ENCODE data around the gene UHRF1. TPM values are rescaled to one million over a fixed set of nuclear protein-coding genes. Genes with fewer than 3 reads are reported as not detected.
"Not testable (repeated sequence)": the region's sequence is repeated elsewhere in the genome, so short reads cannot be mapped to it uniquely, and the experiment has no call there.

The UHRF1 gene
- total RNA-seq, 1 experiment from 2014 or later: 13.4 TPM

DNA sequence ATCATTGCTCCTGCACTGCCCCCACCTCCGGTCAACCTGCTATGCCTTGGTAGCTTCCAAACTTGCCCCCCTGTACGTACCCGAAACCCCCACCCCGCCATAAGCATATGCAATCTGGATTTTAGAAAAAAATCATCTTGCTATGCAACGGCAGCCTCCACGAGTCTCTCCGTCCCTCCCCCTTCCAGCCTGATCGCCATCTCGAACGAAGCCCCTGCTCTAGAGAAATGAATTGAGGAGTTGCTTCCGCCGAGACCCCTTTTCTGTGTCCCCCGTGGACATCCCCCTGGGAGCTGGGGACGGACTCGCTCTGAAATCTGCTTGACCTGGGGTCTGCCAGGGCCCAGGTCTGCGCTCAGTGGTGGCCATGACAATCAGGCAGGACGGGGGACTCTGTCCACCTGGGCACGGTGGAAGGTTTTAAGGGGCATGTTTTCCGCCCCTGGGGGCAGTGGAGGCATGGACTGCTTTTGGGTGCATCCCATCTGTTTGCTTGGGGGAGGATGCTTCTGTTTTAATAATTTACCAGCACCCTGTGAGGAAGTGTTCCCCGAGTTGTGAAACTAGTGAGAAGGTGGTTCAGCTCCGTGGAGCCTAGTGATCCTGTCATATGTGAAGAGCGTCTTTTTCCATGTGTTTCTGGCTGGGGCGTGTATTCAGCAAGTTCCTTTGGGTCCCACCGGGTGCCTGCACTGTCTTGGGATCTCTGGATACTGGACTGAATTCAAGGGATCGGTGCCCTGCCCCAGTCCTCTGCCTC is 60.7 kb downstream of the UHRF1 start:
- no peak for DNase-seq (ENCODE audit: extremely low read depth, low read depth)

DNA sequence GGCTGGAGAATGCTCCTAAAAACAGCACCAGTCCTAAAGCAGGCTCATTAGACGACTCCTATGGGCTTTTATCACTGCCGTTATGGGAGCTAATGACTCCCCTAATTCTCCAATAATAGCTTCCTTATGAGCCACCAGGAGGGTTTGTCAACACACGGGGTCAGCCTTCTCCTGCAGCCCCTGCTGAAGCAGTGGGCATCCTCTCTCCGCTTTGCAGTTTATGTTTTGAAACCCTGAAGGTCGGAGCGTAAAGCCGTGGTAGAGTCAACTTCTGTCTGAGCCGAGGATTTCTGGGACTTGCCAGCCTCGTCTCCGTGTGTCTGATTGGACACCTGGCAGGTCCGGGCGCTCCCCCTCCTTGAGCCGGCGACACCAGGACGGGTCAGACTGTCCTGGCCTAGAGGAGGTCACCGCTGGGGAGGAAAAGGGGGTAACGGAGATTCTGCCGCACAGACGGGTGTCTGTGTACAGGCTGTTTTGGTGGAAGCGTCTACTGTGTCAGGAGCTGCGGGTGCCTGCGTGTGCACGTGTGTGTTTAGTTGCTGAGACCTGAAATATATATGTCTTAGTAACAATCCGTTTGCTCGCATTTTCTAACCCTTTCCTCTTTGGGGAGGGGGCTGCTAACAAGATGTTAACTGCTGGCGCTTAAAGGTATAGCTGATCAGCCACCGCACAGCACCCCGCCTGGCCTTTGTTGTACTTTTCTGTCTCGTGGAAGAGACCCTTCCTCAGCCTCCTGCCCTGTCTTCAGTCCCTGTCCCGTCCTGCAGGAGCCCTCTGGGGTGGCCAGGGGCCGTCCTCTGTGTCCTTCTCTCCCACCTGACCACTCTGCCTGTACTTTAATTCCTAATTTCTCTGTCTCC is 61.5 kb downstream of the UHRF1 start:
- no peak for DNase-seq (ENCODE audit: extremely low read depth, low read depth)

DNA sequence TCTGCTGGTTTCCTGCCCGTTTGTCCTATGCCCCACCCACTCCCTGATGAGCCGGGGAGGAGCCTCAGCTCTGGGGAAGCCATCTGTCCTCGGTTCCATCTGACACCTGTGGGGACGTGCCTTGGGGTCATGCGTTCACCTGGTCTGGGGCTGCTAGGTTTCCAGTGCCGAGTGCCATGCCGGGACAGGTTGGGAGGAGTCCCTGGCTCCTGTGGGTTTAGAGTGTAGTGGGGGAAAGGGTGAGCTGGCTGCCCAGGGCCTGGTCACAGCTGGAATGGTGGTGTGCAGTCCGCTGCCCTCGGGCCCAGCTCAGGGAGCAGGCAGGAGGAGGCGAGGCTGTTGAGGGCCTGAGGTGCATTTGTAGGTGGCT is 62.1 kb downstream of the UHRF1 start:
- DNase-seq (ENCODE audit: extremely low read depth, low read depth): no peak

DNA sequence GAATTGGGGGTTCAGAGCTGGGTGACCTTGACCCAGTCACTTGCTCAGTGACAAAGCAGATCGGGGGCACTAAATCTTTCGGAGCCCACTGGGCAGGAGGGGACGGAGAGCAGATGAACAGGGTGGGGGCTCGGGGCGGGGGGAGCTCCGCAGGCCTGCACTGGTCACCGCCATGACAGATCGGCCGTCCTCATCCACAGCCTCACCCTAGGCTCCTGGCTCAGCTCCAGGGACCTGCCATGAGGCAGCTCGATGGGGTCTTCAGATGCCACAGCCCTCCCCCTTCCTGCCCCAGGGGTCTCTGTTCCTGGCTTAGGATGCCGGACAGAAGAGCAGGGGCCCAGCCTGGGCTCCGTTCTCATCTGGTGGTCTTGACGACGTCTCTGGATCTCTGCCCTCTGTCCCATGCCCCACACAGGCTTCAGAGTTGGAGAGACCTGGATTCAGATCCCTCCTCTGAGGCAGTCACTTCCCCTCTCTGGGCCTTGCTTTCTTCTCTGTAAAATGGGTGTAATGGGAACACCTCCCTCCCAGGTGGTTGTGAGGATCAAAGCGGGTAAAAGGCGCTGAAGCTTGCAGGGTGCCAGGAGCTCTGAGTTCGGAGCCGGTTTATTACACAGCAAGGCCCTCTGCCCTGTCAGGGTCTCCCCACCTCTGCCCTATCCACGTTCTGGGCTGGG is 62.7 kb downstream of the UHRF1 start:
- DNase-seq (ENCODE audit: extremely low read depth, low read depth): no peak

DNA sequence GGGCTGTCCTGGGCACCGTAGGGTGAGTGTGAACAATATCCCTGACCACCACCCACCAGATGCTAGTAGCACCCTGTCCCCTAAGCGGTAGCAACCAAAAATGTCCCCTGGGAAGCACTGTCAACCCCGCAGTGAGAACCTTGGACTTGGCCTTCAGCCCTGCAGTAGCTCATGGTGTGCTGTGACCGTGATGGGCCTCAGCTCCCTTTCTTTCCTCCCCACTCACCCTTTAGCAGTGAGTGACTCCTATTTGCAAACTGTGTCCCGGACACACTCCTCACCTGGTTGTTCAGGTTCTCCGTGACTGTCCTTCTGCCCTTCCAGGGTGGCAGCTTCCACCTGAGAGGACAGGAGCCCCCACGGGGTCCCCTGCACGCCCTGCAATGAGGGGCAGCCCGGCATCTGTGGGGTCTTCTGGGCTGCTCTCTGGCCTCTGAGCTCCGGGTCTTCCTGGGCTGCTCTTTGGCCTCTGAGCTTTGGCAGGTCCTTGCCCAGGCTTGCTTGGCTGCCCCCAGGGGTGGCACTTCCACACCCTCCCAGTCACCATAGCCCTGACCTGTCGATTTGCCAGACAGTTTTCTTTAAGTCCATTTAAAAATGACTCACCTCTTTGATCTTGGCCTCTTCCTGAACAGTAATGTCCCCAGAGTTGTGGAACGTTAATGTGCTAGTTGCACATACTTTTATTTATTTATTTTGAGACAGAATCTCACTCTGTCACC is 63.4 kb downstream of the UHRF1 start:
- no peak for DNase-seq (ENCODE audit: extremely low read depth, low read depth)

DNA sequence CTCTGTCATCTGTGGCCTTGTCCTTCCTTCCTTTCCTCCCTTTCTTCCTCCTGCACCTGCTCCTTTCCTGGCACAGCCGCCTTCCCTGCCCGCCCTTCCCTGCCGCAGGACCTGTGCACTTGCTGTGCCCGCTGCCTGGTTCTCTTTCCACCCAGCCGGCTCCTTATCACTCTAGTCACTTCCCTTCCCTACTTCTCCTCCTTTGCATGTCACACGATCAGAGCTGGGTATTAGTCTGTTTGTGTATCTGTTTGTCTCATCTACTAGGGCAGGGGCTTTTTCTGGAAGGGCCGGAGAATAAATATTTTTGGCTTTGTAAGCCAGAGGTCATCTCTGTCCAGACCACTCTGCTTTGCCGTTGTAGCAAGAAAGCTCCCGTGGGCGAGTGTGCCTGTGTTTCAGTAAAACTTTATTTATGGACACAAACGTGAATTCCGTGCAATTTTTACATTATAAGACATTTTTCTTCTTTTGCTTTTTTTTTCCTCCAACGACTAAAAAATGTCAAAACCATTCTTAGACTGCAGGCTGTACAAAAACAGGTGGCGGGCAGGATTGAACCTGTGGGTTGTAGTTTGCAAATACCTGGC is 65.7 kb downstream of the UHRF1 start:
- DNase-seq (ENCODE audit: extremely low read depth, low read depth): no peak

DNA sequence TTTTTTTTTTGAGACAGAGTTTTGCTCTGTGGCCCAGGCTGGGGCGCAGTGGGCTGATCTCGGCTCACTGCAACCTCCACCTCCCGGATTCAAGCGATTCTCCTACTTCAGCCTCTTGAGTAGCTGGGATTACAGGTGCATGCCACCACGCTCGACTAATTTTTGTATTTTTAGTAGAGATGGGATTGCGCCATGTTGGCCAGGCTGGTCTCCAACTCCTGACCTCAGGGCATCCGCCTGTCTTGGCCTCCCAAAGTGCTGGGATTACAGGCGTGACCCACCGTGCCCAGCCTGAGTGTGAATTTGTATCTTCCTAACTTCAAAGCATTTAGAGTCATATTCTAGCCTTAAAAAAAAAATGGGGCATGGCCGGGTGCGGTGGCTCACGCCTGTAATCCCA is 66.3 kb downstream of the UHRF1 start:
- DNase-seq (ENCODE audit: extremely low read depth, low read depth): not testable (repeated sequence)

DNA sequence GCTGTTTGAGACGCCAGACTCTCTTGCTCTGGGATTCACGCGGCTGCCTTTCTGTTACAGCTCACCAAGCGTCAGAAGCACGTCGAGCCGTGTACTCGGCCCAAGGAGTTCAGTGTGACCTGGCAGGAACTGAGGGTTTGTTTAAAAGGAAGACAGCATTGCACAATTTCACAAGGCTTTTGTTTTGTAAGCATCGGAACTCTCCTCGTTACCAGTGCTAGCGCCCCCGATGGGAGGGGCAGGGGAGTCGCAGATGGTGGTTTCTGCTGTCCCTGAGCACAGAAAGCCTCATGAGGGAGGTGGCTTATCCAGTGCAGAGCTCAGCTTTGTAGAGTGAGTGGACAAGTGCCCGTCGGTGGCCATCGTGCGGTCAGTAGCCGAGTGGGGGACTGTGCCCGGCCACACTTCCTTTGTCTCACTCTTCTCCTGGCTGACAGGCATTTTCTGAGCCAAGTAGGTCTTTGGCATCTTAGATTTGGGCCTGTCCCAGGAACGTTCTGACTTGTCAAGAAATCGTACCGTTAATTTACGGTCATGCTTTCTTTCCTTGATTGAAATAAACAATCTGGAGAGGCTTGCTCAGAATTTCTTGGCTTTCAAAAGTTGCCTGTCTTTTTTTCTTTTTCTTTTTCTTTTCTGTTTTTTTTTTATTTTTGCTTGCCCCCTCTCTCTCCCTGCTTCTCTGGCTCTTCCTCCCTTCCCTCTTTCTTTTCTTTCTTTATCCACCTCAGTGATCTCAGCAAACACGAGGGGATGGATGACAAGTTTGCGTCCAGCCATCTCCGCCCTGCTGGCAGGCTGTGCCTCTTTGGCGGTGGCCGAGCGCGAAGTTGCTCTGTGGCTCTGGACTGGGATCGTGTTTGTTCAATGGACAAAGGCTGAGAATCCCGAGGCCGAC is 67.3 kb downstream of the UHRF1 start:
- DNase-seq (ENCODE audit: extremely low read depth, low read depth): peak; percentile 56

DNA sequence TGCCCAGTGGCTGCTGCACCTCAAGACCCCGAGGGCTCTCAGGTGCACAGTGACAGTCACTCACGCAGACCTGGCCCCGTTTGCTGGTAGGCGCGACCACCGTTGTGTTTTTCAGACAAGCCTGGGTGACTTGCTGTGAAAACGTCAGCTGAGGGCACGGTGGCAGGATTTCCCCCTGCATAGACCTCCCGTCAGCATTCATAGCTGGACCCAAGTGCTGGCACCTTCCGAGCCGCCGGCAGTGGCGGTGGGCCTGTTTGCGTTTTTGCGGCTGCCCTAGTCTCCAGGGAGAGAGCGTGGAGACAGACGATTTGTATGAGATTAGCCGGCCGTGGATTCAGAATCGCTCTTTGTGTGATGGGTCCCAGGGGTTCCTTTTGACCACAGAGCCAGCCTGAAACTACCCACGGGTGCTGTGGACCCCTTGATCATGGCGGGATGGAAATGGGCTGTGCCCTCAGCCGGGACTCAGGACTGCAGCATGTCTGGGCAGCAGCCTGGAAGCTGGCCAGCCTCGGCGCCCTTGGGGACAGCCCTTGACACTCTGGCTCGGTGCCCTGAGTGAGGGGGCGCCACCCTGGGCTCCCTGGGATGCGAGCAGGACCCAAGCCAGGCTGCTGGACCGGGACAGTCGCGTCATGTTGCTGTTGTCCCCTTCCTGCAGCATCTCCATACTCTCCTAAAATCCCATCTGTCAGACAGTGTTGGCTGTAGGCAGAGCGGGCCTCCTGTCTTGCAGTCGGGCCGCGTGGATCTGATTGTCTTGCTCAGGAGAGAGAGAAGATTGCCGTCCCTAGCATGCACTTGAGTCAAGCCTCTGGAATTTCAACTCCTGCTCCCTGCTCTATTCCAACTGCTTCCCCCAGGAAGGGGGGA is 68.2 kb downstream of the UHRF1 start:
- no peak for DNase-seq (ENCODE audit: extremely low read depth, low read depth)

DNA sequence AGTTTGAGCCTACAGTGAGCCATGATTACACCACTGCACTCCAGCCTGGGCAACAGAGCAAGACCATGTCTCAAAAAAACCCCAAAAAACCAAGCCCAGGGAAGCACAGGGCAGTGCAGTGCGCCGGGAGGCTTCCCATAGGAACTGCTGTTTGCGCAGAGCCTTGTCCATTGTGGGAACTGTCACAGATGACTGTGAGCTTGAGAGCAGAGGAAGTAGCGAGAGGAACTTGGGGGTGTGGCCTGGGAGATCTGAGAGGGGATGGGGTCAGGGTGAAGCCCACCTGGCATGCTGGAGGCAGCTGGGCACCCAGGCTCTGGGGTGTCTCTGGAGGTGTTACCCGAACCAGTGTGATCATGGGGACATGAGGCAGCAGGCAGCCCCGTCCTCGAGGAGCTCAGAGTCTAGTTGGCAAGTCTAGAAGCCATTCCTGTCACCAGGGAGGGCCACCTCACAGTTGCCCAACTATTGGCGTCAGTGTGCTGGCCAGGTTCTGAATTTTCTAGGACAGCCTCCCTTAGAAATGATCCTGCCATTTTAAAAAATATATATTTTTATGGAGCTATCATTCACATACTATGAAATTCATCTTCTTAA is 70.0 kb downstream of the UHRF1 start:
- no peak for DNase-seq (ENCODE audit: extremely low read depth, low read depth)

DNA sequence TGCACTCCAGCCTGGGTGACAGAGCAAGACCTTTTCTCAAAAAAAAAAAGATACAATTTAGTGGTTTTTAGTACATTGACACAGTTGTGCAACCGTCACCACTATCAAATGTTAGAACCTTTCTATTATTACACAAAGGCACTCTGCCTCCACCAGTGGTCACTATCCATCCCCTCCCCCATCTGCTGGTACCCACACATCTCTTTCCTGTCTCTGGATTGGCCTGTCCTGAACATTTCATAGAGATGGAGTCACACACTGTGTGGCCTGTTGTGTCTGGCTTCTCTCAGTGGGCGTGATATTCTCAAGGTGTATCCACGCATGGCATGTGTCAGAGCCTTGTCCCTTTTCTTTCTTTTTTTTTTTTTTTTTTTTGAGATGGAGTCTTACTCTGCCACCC is 70.8 kb downstream of the UHRF1 start:
- no peak for DNase-seq (ENCODE audit: extremely low read depth, low read depth)

DNA sequence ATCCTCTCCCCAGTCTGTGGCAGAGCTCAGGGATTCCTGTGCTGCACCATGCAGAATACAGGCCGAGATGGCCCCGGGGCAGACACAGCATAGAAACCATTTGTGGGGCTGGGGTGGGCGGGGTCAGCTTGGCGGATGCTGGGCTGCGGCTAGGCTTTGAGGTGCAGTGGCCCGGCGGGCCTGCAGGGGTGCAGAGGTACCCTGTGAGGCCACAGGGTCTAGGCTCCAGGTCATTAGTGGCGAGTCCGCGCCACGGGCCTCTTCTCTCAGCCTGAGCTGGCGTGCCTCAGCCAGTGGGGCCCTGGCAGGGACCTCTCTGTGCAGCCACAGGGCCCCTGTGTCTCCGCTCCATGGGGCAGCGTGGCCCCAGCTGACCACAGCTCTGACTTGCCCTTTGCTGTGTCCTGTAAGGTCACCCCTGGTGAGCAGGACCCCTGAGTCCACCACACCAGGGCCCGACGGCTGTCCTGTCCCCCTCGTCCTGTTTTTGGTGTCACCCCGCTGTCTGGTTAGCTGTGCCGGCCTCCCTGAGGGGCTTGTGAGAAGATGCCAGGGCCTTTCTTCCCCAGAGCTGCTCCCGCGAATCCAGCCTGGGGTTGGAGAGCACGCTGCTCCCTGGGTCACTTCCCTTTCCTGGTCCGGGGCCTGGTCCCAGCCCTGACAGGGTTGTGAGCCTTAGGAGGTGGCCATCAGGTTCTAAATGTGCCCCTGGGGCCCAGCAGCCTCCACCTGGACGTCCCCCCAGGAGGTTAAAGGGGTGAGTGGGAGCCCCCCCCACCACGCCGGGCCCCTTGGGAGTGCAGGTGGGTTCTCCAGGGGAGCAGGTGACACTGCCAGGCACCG is 71.8 kb downstream of the UHRF1 start:
- DNase-seq (ENCODE audit: extremely low read depth, low read depth): no peak

DNA sequence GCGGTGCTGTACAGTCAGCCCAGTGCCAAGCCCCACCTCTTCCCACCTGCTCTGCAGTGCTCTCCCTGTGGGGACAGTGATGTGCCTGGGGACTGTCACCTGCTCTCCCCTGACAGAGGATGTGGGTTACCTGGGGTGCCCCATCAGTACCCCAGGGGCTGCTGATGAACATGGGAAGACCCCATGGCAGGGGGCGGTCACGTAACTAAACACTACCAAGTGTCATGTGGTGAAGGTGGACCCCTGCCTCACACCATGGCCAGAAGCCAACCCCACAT is 72.3 kb downstream of the UHRF1 start:
- DNase-seq (ENCODE audit: extremely low read depth, low read depth): no peak

DNA sequence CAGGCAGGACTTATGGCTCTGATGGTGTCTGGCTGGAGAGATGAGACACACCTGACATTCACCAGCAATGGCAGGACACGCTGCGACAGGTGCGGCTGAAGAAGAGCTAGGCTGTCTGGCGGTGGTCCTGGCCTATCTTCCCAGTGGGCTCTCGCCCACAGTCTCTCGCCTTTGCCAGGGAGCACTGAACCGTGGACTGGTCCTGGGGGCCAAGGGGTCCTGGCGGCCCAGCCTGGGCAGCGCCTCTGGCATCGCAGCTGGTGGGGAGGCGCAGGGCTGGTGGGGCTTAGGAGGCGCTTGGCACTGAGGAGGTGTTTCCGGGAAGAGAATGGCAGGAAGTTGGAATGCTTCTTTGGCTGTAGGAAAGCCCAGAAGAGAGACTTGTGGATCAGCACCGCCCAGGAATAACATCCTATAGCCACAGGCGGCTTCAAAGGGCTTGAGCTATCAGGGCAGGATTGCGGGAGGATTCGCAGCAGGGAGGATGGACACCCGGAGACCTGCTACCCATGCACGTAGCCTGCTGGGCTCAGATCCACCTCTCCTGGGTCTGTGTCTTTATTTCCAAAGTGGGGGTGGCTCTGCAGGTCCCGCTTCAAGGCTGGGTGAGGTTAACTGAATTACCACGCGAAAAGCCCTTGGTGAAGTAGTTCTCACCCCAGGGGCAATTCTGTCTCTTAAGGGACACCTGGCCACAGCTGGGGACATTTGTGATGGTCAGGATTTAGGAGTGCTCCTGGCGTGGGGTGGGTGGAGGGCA is 74.2 kb downstream of the UHRF1 start:
- no peak for DNase-seq (ENCODE audit: extremely low read depth, low read depth)

DNA sequence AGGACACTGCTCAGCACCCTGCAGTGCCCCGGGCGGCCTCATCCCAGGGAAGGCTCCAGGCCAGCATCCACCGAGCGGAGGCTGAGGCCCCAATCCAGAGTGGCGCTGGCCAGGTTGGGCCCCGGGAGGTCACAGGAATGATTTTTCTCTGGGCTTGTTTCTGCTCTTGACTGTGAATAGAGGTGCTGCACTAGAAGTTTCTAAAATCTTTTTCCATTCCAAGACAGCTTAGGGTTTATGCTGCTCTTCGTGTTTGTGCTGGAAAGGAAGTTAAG is 74.7 kb downstream of the UHRF1 start:
- DNase-seq (ENCODE audit: extremely low read depth, low read depth): no peak

DNA sequence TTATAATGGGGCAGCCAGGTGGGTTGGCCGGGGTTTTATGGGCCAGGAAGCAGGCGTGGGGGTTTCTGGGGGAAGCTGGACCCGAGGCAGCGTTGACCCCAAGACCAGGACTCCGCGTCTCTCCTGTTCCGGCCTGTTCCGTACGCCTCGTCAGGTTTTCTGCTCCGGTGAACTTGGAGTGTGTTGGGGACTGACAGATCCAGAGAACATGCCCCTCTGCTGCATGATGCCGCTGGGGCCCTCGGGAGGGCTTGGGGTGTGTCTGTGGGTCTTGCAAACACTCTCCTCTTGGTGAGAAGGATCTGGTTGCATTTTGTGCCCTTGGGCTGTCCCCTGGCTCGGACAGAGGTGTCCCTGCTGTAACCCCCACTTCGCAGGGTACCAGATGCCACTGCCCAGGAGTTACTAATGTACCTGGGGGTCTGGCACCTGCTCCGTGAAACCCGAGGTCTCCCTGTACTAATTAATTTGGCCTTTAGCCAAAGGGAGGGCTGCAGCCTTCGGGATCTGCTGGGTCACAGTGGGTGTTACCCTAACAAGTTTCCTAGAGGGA is 75.2 kb downstream of the UHRF1 start:
- no peak for DNase-seq (ENCODE audit: extremely low read depth, low read depth)

DNA sequence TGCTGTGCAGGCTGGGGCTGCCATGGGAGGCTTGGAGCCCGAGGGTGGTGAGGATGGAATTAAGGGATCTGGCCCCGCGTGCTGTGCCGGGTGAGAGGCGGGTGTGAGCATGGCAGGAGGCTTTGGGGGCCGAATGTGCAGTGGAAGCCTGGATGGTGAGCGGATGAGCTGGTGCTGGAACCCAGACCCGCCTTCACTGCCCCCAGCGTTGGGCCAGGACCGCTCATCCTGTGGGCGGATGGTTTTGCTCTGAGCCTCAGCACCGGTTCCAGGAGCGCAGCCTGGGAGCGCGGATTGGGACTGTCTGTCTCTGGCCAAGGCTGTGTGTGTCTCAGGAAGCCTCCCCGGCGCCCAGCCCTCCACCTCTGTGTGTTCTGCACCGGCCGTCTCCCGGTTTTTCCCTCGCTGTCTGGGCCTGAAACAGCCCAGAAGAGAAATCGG is 76.3 kb downstream of the UHRF1 start:
- DNase-seq (ENCODE audit: extremely low read depth, low read depth): no peak

Data from NCI-H460 (cell line).